Liver (tissue), 3 donors: ENCODE measurements around the gene TNS1.

ENCODE experiments used
- EGR1 ChIP-seq, 2 donors: IDR thresholded peaks; 2 replicates each; pipeline ENCODE4 v1.6.1; 2016 to 2018; ENCODE audit warnings: antibody characterized with exemption in 2 of 2, low read depth in 2 of 2
- FOXA2 ChIP-seq: IDR thresholded peaks from 2 replicates; pipeline ENCODE4 v1.6.1; 2016; ENCODE audit warnings: antibody characterized with exemption
- GABPA ChIP-seq, 2 donors: IDR thresholded peaks in 1 of 2; conservative IDR thresholded peaks in 1 of 2; 2 replicates each; pipeline ENCODE4 v1.6.1; 2016; ENCODE audit warnings: antibody characterized with exemption in 2 of 2, mild to moderate bottlenecking in 1 of 2, moderate library complexity in 1 of 2
- HNF4A ChIP-seq, 2 donors: conservative IDR thresholded peaks; 2 replicates each; pipeline ENCODE4 v1.6.1; 2016; ENCODE audit warnings: antibody characterized with exemption in 2 of 2, mild to moderate bottlenecking in 2 of 2
- HNF4G ChIP-seq: IDR thresholded peaks from 2 replicates; pipeline ENCODE4 v1.6.1; 2016; ENCODE audit warnings: antibody characterized with exemption
- JUND ChIP-seq, 2 donors: IDR thresholded peaks; 2 replicates each; pipeline ENCODE4 v1.6.1; 2016; ENCODE audit warnings: antibody characterized with exemption in 2 of 2
- MAX ChIP-seq: IDR thresholded peaks from 2 replicates; pipeline ENCODE4 v1.6.1; 2016; ENCODE audit warnings: antibody characterized with exemption
- RAD21 ChIP-seq, 2 donors: IDR thresholded peaks; 2 replicates each; pipeline ENCODE4 v1.6.1; 2016; ENCODE audit warnings: antibody characterized with exemption in 2 of 2, mild to moderate bottlenecking in 2 of 2
- REST ChIP-seq: IDR thresholded peaks from 2 replicates; pipeline ENCODE4 v1.6.1; 2016; ENCODE audit warnings: antibody characterized with exemption, mild to moderate bottlenecking
- RXRA ChIP-seq, 2 donors: IDR thresholded peaks; 2 replicates each; pipeline ENCODE4 v1.6.1; 2017 to 2018; ENCODE audit warnings: antibody characterized with exemption in 2 of 2, mild to moderate bottlenecking in 1 of 2
- TAF1 ChIP-seq: conservative IDR thresholded peaks from 2 replicates; pipeline ENCODE4 v1.6.1; 2016; ENCODE audit warnings: antibody characterized with exemption, mild to moderate bottlenecking
- YY1 ChIP-seq: IDR thresholded peaks from 2 replicates; pipeline ENCODE4 v1.6.1; 2016; ENCODE audit warnings: antibody characterized with exemption, mild to moderate bottlenecking
- TF ChIP-seq, protein P1 (sequence below): fragments of 150-350 bp; IDR thresholded peaks from 2 replicates; pipeline ENCODE4 v1.5.1; 2017; ENCODE audit warnings: improper control_type of control experiment, low read depth, low read length; ENCODE audit not compliant: missing input control
- TF ChIP-seq, protein P2 (sequence below): IDR thresholded peaks from 2 replicates; pipeline ENCODE4 v1.6.1; 2016; ENCODE audit warnings: antibody characterized with exemption
- donor health status: healthy.
- donor health status: healthy.

GRCh38 chr2:217952409-217952808 is 50.4 kb downstream of the TNS1 start:
- TF ChIP-seq HNF4G = no peak
- TF ChIP-seq, protein P1, sequence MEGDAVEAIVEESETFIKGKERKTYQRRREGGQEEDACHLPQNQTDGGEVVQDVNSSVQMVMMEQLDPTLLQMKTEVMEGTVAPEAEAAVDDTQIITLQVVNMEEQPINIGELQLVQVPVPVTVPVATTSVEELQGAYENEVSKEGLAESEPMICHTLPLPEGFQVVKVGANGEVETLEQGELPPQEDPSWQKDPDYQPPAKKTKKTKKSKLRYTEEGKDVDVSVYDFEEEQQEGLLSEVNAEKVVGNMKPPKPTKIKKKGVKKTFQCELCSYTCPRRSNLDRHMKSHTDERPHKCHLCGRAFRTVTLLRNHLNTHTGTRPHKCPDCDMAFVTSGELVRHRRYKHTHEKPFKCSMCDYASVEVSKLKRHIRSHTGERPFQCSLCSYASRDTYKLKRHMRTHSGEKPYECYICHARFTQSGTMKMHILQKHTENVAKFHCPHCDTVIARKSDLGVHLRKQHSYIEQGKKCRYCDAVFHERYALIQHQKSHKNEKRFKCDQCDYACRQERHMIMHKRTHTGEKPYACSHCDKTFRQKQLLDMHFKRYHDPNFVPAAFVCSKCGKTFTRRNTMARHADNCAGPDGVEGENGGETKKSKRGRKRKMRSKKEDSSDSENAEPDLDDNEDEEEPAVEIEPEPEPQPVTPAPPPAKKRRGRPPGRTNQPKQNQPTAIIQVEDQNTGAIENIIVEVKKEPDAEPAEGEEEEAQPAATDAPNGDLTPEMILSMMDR = no peak
- TF ChIP-seq JUND (IDR thresholded peaks at IDR 0.05) = no peak
- TF ChIP-seq TAF1 = no peak
- TF ChIP-seq MAX = no peak
- no peak for TF ChIP-seq REST
- no peak for TF ChIP-seq GABPA (IDR thresholded peaks at IDR 0.05 in 1 of 2, conservative IDR thresholded peaks at IDR 0.05 in 1 of 2)
- no peak for TF ChIP-seq YY1
- TF ChIP-seq FOXA2 = no peak
- TF ChIP-seq, protein P2, sequence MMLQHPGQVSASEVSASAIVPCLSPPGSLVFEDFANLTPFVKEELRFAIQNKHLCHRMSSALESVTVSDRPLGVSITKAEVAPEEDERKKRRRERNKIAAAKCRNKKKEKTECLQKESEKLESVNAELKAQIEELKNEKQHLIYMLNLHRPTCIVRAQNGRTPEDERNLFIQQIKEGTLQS = no peak
- no peak for TF ChIP-seq RXRA (IDR thresholded peaks at IDR 0.05)
- no peak for TF ChIP-seq HNF4A (conservative IDR thresholded peaks at IDR 0.05)
- TF ChIP-seq EGR1 (IDR thresholded peaks at IDR 0.05; ENCODE audit: low read depth in 2 of 2) = no peak
- TF ChIP-seq RAD21 (IDR thresholded peaks at IDR 0.05) = no peak
